GM19372 (cell line): ENCODE results near the gene ATP5ME.
"Not testable (repeated sequence)": the region's sequence is repeated elsewhere in the genome, so short reads cannot be mapped to it uniquely, and the experiment has no call there.

Source experiments
- ATAC-seq: cut with Tn5 transposase; IDR thresholded peaks from one replicate; pipeline ENCODE4 v1.9.1; 2021; ENCODE audit warnings: mild to moderate bottlenecking, low read depth, moderate library complexity; ENCODE audit not compliant: unreplicated experiment

Gene ATP5ME

DNA sequence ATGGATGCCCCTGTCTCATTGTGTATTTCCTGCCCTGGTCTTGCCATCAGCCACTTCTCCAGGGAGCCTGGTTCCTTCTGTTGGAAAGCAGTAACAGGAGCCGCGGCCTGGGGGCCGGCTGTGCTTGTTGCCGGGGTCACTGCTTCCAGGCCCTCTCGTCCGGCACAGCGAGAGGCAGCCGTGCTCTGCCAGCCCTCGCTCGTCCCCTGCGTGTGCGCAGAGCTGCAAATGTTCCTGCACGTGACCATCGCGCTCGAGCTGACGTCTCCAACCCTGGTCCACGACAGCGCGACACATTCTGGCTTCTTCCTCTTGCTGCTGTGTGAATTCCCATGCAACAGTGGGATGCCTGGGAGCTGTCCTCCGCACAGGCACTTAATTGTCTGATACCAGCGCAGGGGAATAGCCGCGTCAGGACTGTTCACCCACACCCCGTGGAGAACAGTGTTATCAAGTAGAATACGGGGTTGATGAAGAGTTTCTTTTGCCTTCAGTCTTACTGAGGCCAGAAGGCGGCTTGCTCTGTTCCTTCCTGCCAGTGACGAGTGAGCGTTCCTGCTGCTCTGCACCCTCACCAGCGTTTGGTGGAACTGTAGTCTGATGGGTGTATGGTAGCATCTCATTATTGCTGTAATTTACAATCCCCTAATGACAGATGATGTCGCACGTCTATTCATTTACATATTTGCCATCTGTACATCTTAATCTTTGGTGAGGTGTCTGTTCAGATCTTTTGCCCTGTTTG is 36.4 kb downstream of the ATP5ME start:
- ATAC-seq, result no peak

DNA sequence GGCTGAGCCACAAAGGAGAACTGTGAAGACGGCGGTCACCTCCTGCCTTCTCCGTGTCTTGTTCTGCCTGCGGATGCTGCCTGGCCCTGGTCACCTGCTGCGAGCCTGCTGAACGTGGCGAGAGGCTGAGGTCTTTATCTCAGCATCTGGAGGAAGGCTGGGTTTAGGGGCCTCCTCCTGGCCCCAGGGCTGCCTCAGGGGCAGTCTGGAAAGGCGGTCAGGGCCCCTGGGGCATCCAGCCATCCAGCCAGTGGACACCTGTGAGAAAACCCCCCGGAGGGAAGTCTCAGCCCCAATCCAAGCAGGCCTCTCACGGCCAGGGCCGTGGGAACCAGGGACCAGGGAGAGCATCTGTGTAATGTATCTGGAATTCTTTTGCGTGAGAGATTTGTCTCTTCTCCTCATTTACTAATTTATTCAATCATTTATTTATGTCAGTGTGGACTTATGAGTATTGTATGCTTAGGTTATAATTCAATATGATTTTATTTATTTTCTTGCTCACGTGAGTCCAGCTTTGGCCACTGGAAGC is 37.4 kb downstream of the ATP5ME start:
- no peak for ATAC-seq

GRCh38 chr4:635851-636627 is 38.0 kb downstream of the ATP5ME start:
- no peak for ATAC-seq

GRCh38 chr4:635066-635835 is 38.8 kb downstream of the ATP5ME start:
- ATAC-seq, result not testable (repeated sequence)

DNA sequence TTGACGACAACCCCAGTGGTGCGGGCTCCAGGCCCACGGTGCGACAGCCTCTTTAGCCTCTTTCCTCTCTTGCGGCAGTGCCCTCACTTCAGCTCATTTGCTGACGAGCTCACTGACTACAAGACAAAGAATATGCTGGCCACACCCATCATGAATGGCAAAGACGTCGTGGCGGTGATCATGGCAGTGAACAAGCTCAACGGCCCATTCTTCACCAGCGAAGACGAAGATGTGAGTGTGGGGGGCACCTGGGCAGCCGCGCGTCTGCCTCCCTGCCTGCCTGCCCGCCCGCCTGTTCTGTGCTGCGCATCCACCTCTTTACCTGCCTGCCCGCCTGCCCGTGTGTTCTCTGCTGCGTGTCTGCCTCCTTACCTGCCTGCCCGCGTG is 39.5 kb downstream of the ATP5ME start:
- ATAC-seq, result no peak

- no peak for ATAC-seq
Observed at GRCh38 chr4:633976-634598, 40.0 kb downstream of the ATP5ME start.

- ATAC-seq, result no peak
Observed at GRCh38 chr4:633406-633805, 40.7 kb downstream of the ATP5ME start.

DNA sequence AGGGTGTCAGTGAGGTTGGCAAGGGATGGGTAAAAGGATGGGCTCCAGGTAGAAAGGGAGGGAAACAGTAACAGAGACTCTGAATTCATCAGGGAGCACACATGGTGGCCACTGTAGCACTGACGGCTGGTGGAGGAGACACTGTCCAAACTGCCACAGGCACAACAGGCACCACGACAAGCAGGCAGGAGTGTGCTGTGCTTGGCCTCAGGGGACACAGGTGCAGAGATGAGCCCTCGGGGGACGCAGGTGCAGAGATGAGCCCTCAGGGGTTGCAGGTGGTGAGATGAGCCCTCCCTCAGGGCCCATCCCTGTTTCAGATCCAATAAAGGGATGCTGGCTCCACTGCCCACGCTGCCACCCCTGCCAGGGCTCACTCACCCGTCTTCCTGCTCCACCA is 41.1 kb downstream of the ATP5ME start:
- no peak for ATAC-seq

- no peak for ATAC-seq
Observed at GRCh38 chr4:632196-632790, 41.8 kb downstream of the ATP5ME start.

DNA sequence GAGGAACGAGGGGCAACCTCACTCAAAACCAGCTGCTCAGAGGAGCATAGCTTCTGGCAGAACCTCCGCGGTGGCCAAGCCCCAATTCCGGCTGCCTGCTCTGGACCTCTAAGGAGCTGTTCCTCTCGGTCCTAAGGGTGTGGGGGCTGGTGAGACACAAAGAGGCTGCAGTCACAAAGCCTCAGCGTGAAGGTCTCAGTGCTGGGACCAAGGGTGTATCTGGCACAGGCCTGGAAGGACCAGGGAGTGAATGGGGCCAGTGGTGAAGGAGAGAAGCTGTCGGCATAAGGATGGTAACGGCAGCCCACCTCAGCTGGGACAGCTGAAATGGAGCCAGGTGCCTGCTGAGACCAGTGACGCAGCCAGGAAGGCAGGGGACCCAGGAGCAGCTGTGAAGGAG is 43.4 kb downstream of the ATP5ME start:
- ATAC-seq, result no peak

GRCh38 chr4:629915-630641 is 44.0 kb downstream of the ATP5ME start:
- no peak for ATAC-seq

DNA sequence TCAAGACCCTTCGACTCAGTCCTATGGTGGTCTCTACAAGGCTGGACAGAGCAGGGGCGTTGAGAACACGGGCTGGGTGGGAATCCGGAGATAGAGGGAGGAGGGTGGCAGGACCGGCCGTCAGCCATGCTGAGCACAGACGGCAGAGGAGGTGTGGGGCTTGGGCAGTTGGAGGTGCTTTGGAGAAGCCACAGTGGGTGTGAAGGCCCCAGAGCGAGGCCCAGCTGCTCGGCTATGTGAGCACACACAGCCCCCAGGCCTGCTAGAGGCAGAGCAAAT is 44.5 kb downstream of the ATP5ME start:
- ATAC-seq, result no peak

GRCh38 chr4:628821-629635 is 45.0 kb downstream of the ATP5ME start:
- no peak for ATAC-seq

- ATAC-seq, result no peak
Observed at GRCh38 chr4:628311-628741, 45.8 kb downstream of the ATP5ME start.

DNA sequence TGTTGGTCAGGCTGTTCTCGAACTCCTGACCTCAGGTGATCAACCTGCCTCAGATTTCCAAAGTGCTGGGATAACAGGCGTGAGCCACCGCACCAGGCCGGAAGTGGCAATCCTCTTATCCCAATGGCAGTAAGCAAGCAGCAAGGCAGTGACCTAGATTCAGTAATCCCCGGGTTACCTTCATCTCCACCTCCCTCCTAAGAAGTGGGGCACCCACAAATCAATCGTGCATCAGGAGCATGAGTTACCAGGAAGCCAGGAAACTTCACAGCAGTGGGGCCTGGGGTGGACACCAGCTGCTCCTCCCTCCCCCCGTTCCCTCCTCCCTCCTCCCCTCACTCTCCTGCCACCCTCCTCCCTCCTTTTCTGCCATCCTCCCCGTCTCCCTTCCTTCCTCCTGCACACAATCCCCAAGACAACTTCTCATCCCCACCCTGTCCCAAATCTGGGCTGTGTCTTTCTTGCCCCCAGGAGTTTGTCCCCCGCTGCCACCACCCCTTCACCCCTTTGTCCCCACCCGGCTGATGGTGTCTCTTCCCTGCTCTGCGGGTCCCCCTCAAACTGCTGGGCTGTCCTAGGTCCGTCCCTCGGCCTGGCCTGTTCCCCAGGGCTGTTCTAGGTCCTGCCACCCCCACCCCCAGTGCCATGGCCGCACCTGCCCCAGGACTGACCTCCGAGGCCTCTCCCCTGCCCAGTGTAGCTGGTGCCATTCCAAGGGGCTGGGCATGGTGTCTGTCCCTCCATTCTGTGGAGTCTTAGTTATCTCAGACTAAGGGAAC is 46.5 kb downstream of the ATP5ME start:
- ATAC-seq, result no peak

DNA sequence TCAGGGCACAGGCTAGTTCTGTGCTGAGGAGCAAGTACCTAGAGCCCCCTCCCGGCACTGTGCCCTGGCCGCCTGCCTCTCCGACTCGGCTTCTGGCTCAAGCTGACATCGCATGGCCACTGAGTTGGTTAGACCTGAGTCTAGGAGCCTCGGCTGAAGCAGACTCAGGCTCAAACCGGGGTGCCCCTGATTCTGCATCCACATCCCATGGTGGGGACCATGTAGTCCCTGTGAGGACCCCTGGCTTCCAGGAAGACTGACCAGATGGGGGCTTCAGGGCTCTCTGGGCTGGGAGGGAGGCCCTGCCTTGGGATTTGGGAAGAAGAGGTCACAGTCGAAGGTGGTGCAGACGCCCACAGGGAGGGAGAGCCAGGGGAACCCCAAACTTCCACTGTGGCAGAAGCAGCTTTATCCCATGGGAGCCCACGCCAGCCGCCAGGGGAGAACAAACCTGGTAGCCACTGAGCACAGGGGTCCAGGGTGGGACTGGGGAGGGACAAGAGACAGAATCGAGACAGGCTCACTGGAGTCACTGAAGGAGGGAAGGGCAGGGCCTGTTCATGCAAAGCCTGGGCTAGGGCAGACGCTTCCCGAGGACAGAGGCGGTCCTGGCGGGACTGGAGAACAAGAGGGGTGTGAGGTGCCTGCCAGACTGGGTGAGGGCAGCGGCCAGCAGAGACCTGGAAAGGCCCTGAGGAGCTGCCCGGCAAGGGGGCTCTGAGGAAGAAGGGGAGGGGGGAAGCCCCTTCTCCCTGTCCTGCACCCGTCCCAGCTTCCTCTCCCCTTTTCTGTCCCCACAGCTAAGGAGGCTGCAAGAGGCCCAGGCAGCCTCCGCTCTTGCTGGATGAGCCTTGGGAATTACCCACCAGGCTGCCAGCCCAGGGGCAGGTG is 47.6 kb downstream of the ATP5ME start:
- ATAC-seq, result no peak

GRCh38 chr4:625631-626161 is 48.4 kb downstream of the ATP5ME start:
- no peak for ATAC-seq
